ENCODE measurements around the gene RIIAD1.
"Not testable (repeated sequence)": the region's sequence is repeated elsewhere in the genome, so short reads cannot be mapped to it uniquely, and the experiment has no call there.

RIIAD1 gene

GRCh38 chr1:151737026-151737425 lies 15.7 kb downstream of the RIIAD1 start:
- DNase-seq: no peak

- DNase-seq: no peak
These were observed 16.2 kb downstream of the RIIAD1 start for GRCh38 chr1:151737479-151737878.

- no peak for DNase-seq
These were observed 18.5 kb downstream of the RIIAD1 start for GRCh38 chr1:151739590-151740355.

GRCh38 chr1:151741516-151741915 lies 20.2 kb downstream of the RIIAD1 start:
- DNase-seq: no peak

GRCh38 chr1:151756291-151756690 lies 35.0 kb downstream of the RIIAD1 start:
- no peak for DNase-seq

- DNase-seq: no peak
These were observed 37.9 kb downstream of the RIIAD1 start for GRCh38 chr1:151759241-151759640.

- no peak for DNase-seq
These were observed 39.5 kb downstream of the RIIAD1 start for GRCh38 chr1:151760597-151761385.

- DNase-seq: peak; percentile 66
These were observed 41.9 kb downstream of the RIIAD1 start, which contains the start of gene MRPL9 for GRCh38 chr1:151762941-151763921. Gene MRPL9 (minus strand): TSS chr1:151763496. CDS start chr1:151763479, 17 bp downstream.

GRCh38 chr1:151763990-151764389 lies 42.7 kb downstream of the RIIAD1 start:
- DNase-seq: no peak

GRCh38 chr1:151768351-151769066 lies 47.2 kb downstream of the RIIAD1 start:
- peak; percentile 43 for DNase-seq

- not testable (repeated sequence) for DNase-seq
These were observed 47.9 kb downstream of the RIIAD1 start for GRCh38 chr1:151769270-151769669.

- no peak for DNase-seq
These were observed 52.4 kb downstream of the RIIAD1 start for GRCh38 chr1:151773702-151774101.

GRCh38 chr1:151774256-151774922 lies 53.1 kb downstream of the RIIAD1 start:
- no peak for DNase-seq

GRCh38 chr1:151775894-151776664 lies 54.8 kb downstream of the RIIAD1 start:
- no peak for DNase-seq

- no peak for DNase-seq
These were observed 55.3 kb downstream of the RIIAD1 start for GRCh38 chr1:151776665-151777062.

GRCh38 chr1:151777317-151777716 lies 56.0 kb downstream of the RIIAD1 start:
- DNase-seq: no peak
